ENCODE results near the gene ZDHHC12. TPM values are rescaled to one million over a fixed set of nuclear protein-coding genes. Genes with fewer than 3 reads are reported as not detected.

The ZDHHC12 gene
- total and polyA plus RNA-seq, 4 donors = 22.6 to 103 (median 63.4) TPM

DNA sequence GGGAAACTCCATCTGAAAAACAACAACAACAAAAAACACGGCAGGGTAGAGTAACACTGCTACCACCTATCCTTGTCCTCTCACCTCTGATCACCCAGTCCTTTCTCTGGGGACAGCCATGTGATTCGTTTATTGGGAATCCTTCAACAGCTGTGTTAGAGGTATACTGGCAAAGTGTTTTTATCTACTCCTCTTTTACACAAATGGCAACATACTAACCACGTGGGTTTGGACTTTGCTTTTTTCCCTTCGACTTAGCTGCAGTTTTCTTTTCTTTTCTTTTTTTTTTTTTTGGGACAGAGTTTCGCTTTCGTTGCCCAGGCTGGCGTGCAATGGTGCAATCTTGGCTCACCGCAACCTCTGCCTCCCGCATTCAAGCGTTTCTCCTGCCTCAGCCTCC is 46.1 kb downstream of the ZDHHC12 start:
- no peak overlapping the region for H3K4me3 ChIP-seq
- no peaks in the 10 kb centered on the region for H3K9me3 ChIP-seq (ENCODE audit: control insufficient read depth in 4 of 4, insufficient read depth in 3 of 4, low read length in 3 of 4)
- H3K27ac ChIP-seq (ENCODE audit: low read depth in 1 of 2, low read length in 1 of 2) = no peak overlapping the region
- DNase-seq (no peak), ATAC-seq (ENCODE audit: insufficient read depth, low FRiP score) (no peak)
- H3K27me3 ChIP-seq (ENCODE audit: control insufficient read depth in 3 of 3, insufficient read depth in 3 of 3, low read length in 2 of 3) = no peaks in the 10 kb centered on the region
- H3K9ac ChIP-seq (ENCODE audit: insufficient read depth in 1 of 2, low read length in 2 of 2) = no peak overlapping the region
- no peaks in the 10 kb centered on the region for H3K4me1 ChIP-seq (ENCODE audit: control insufficient read depth in 5 of 5, insufficient read depth in 5 of 5, low read length in 5 of 5)
- H3K36me3 ChIP-seq (ENCODE audit: control insufficient read depth in 4 of 4, insufficient read depth in 4 of 4, low read length in 4 of 4) = no peaks in the 10 kb centered on the region
- TF ChIP-seq, protein P1, sequence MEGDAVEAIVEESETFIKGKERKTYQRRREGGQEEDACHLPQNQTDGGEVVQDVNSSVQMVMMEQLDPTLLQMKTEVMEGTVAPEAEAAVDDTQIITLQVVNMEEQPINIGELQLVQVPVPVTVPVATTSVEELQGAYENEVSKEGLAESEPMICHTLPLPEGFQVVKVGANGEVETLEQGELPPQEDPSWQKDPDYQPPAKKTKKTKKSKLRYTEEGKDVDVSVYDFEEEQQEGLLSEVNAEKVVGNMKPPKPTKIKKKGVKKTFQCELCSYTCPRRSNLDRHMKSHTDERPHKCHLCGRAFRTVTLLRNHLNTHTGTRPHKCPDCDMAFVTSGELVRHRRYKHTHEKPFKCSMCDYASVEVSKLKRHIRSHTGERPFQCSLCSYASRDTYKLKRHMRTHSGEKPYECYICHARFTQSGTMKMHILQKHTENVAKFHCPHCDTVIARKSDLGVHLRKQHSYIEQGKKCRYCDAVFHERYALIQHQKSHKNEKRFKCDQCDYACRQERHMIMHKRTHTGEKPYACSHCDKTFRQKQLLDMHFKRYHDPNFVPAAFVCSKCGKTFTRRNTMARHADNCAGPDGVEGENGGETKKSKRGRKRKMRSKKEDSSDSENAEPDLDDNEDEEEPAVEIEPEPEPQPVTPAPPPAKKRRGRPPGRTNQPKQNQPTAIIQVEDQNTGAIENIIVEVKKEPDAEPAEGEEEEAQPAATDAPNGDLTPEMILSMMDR (IDR thresholded peaks at IDR 0.05; ENCODE audit: control extremely low read depth, extremely low read depth) = no peak
- 86 to 92% methylated on average over 10 of the region's 10 CpGs for WGBS, 2 donors

DNA sequence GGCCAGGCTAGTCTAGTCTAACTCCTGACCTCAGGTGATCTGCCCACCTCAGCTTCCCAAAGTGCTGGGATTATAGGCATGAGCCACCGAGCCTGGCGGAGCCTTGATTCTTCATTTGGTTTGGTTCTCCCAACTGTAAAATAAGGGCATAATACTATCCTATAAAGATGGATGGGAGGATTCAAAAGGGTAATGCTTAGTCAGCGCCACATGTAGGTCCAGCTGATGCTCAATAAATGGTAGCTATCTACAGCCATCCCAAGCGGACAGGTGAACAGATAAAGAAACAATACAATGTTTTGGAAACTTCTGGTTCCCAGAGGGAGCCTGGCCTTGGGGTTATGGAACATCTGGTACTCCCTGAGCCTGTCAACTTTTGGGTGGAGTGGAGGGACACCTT is 48.5 kb downstream of the ZDHHC12 start:
- H3K27me3 ChIP-seq (ENCODE audit: control insufficient read depth in 3 of 3, insufficient read depth in 3 of 3, low read length in 2 of 3) = no peaks in the 10 kb centered on the region
- TF ChIP-seq, protein P1 (IDR thresholded peaks at IDR 0.05; ENCODE audit: control extremely low read depth, extremely low read depth) = no peak

More for the DNA sequence above, 48.5 kb downstream of the ZDHHC12 start:
- Histone ChIP-seq H3K9ac (ENCODE audit: insufficient read depth in 1 of 2, low read length in 2 of 2) (no peak overlapping the region), H3K9me3 (ENCODE audit: control insufficient read depth in 4 of 4, insufficient read depth in 3 of 4, low read length in 3 of 4) (no peaks in the 10 kb centered on the region), H3K4me3 (no peak overlapping the region), H3K27ac (ENCODE audit: low read depth in 1 of 2, low read length in 1 of 2) (no peak overlapping the region), H3K4me1 (ENCODE audit: control insufficient read depth in 5 of 5, insufficient read depth in 5 of 5, low read length in 5 of 5) (no peaks in the 10 kb centered on the region), H3K36me3 (ENCODE audit: control insufficient read depth in 4 of 4, insufficient read depth in 4 of 4, low read length in 4 of 4) (no peaks in the 10 kb centered on the region)
- DNase-seq (no peak), ATAC-seq (ENCODE audit: insufficient read depth, low FRiP score) (no peak)
- 98 to 100% methylated on average over 4 of the region's 4 CpGs for WGBS, 2 donors

Small RNA genes within 50 kb of the gene (small RNA-seq; reads per million reads assigned to genes)
- gene RF00017 (ENCODE audit: low replicate concordance) (not detected), gene RN7SL560P (ENCODE audit: low replicate concordance) (not detected)

Other genes with a start within 250 kb of the ZDHHC12 start
- gene GLE1, start 219.4 kb downstream of the ZDHHC12 start, total RNA-seq = 10 to 100 TPM; 22.8 to 24.7 TPM
- 10 to 100 TPM; 11.3 to 19.4 TPM for gene GLE1, start 219.4 kb downstream of the ZDHHC12 start, polyA plus RNA-seq
- gene SPTAN1, start 171.5 kb downstream of the ZDHHC12 start, total RNA-seq = 100 to 1,000 TPM; 328 to 438 TPM
- gene SPTAN1, start 171.5 kb downstream of the ZDHHC12 start, polyA plus RNA-seq = 100 to 1,000 TPM in 1 of 2 donors, 10 to 100 TPM in 1; 70.0 to 145 TPM
- 10 to 100 TPM; 32.5 to 84.8 TPM for gene DYNC2I2, start 67.3 kb downstream of the ZDHHC12 start, total RNA-seq
- 10 to 100 TPM; 47.2 to 84.7 TPM for gene DYNC2I2, start 67.3 kb downstream of the ZDHHC12 start, polyA plus RNA-seq
- 100 to 1,000 TPM; 232 to 364 TPM for gene SET, start 34.9 kb downstream of the ZDHHC12 start, total RNA-seq
- 100 to 1,000 TPM in 1 of 2 donors, 10 to 100 TPM in 1; 98.0 to 146 TPM for gene SET, start 34.9 kb downstream of the ZDHHC12 start, polyA plus RNA-seq
- 10 to 100 TPM in 1 of 2 donors, 1 to 10 TPM in 1; 4.1 to 19.3 TPM for gene PKN3, start 21.6 kb downstream of the ZDHHC12 start, total RNA-seq
- gene PKN3, start 21.6 kb downstream of the ZDHHC12 start, polyA plus RNA-seq = 10 to 100 TPM in 1 of 2 donors, 1 to 10 TPM in 1; 8.6 to 13.0 TPM
- 10 to 100 TPM; 36.5 to 39.0 TPM for gene ZER1, start 47.8 kb upstream of the ZDHHC12 start, total RNA-seq
- gene ZER1, start 47.8 kb upstream of the ZDHHC12 start, polyA plus RNA-seq = 10 to 100 TPM; 17.6 to 20.2 TPM
- gene TBC1D13, start 63.1 kb upstream of the ZDHHC12 start, total RNA-seq = 10 to 100 TPM in 1 of 2 donors, 1 to 10 TPM in 1; 9.7 to 27.7 TPM
- gene TBC1D13, start 63.1 kb upstream of the ZDHHC12 start, polyA plus RNA-seq = 10 to 100 TPM; 14.0 to 14.3 TPM
- 10 to 100 TPM in 1 of 2 donors, 1 to 10 TPM in 1; 5.6 to 36.6 TPM for gene ENDOG, start 94.4 kb upstream of the ZDHHC12 start, total RNA-seq
- 10 to 100 TPM; 21.2 to 34.2 TPM for gene ENDOG, start 94.4 kb upstream of the ZDHHC12 start, polyA plus RNA-seq
- 10 to 100 TPM; 26.1 to 50.0 TPM for gene SPOUT1, start 105.7 kb upstream of the ZDHHC12 start, total RNA-seq
- gene SPOUT1, start 105.7 kb upstream of the ZDHHC12 start, polyA plus RNA-seq = 10 to 100 TPM; 23.7 to 32.0 TPM
- gene KYAT1, start 157.8 kb upstream of the ZDHHC12 start, total RNA-seq = 1 to 10 TPM; 4.6 to 7.7 TPM
- gene KYAT1, start 157.8 kb upstream of the ZDHHC12 start, polyA plus RNA-seq = 1 to 10 TPM; 4.5 to 5.0 TPM
- 10 to 100 TPM; 30.4 to 60.8 TPM for gene LRRC8A, start 158.0 kb upstream of the ZDHHC12 start, total RNA-seq
- 10 to 100 TPM; 26.6 to 66.9 TPM for gene LRRC8A, start 158.0 kb upstream of the ZDHHC12 start, polyA plus RNA-seq
- gene PHYHD1, start 196.9 kb upstream of the ZDHHC12 start, total RNA-seq = 10 to 100 TPM; 25.5 to 66.5 TPM
- 10 to 100 TPM; 21.4 to 86.3 TPM for gene PHYHD1, start 196.9 kb upstream of the ZDHHC12 start, polyA plus RNA-seq
- gene DOLK, start 223.5 kb upstream of the ZDHHC12 start, total RNA-seq = 10 to 100 TPM; 10.6 to 17.9 TPM
- 10 to 100 TPM in 1 of 2 donors, 1 to 10 TPM in 1; 9.6 to 19.1 TPM for gene DOLK, start 223.5 kb upstream of the ZDHHC12 start, polyA plus RNA-seq
- 10 to 100 TPM; 39.3 to 48.5 TPM for gene NUP188, start 223.6 kb upstream of the ZDHHC12 start, total RNA-seq
- gene NUP188, start 223.6 kb upstream of the ZDHHC12 start, polyA plus RNA-seq = 10 to 100 TPM; 17.0 to 24.9 TPM